HTR-8/SVneo (cell line): ENCODE results near the gene DPP3.
A peak's percentile ranks its signal among the peaks of the same experiment; 100 is the strongest.
"Not testable (repeated sequence)": the region's sequence is repeated elsewhere in the genome, so short reads cannot be mapped to it uniquely, and the experiment has no call there.

Source experiments
- DNase-seq: peaks from one replicate; pipeline ENCODE4 v3.0.0; 2011; ENCODE audit warnings: low spot score, mixed read lengths; ENCODE audit not compliant: insufficient read length
- FAIRE-seq: peaks from 2 replicates; lab custom pipeline; 2011; peaks lifted over from hg19 to GRCh38; lab: Jason Lieb, UNC

DPP3 gene

GRCh38 chr11:66523611-66524010 lies 43.4 kb downstream of the DPP3 start:
- DNase-seq (no peak), FAIRE-seq (no peak)

- FAIRE-seq (peak; percentile 79), DNase-seq (no peak)
Observed at GRCh38 chr11:66524304-66525040, 44.2 kb downstream of the DPP3 start.

GRCh38 chr11:66529069-66529468 lies 48.8 kb downstream of the DPP3 start:
- FAIRE-seq, result peak; percentile 86
- no peak for DNase-seq

DNA sequence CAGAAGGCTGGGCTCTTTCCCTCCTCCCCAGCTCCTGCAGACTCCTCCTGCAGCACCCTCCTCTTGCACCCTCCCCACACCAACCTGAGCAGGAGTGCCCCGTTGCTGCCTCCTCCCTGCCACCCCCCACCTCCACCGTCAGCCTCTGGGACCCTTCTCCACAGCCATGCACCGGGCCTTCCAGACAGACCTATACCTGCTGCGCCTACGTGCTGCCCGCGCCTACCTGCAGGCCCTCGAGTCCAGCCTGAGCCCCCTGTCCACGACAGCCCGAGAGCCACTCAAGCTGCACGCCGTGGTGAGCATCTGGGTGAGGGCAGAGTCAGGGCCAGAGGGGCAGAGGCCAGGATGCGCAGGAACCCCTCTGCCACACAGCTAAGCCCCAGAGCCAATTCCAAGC lies 49.4 kb downstream of the DPP3 start:
- DNase-seq (no peak), FAIRE-seq (no peak)

DNA sequence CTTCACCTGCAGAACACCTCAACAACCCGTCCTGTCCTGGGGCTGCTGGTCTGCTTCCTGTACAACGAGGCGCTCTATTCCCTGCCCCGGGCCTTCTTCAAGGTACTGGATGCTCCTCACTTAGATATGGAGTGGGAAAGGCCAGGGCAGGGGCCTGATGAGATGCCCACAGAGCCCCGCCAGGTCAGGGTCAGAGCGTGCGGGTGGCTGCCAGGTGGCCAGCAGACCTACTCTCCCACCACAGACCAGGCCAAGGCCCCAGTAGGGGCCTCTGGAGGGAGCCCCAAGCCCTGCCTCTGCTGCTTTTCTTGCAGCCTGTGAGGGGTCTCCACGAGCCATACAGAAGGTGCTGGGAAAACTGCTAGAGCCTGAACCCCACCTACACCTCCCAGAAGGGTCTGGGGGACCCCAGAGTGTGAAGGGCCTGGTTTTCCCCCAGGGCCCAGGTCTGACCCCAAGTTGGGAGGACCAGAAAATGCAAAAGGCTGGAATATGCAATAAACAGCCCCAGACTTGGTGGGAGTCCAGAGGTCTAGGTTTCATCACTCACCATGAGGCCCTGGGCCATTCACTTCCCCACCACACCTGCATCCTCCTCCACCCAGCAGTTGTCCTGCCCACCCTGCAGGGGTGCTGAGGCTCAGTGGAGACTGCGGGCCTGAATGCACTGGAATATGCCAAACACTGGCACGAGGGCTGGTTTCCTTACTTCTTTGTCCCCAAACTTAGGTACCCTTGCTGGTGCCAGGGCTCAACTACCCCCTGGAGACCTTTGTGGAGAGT lies 50.9 kb downstream of the DPP3 start:
- FAIRE-seq (no peak), DNase-seq (no peak)

DNA sequence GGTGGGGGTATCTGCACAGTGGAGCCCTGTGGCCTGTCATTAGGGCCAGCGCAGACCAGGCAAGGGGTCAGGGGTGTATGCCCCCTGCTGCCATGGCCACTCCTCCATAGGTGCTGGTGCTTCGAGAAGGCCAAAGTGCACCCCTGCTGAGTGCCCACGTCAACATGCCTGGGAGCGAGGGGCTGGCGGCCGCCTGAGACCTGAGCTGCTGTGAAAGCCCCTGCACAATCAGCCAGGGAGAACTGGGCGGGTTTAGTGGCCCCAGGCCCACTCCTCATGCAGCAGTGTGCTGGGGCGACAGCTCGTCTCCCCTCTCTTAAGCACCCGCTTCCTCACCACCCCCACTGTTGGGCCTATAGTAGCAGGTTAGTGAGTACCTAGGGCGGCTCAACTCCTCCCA lies 51.6 kb downstream of the DPP3 start:
- FAIRE-seq, result no peak

DNA sequence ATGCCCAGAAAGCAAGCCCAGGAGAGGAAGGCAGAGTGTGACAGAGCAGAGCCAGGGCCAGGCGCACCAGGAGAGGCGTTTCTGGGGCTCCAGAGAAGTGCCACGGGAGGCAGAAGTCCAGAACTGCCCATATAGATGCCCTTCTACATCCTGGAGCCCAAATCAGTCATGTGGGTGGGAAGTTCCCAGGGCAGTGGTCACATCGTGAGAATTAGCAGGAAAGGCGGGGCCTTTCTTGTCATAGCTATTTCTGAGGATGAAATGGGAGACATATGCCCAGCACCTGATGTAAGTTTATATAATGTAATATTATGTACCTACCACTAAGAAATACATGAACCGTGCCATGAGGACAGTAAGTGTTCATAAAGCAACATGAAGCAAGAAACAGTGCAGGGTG lies 52.5 kb downstream of the DPP3 start:
- FAIRE-seq (no peak), DNase-seq (no peak)

More for the DNA sequence above, 51.6 kb downstream of the DPP3 start:
- no peak for DNase-seq

GRCh38 chr11:66539170-66539869 lies 59.1 kb downstream of the DPP3 start:
- FAIRE-seq (peak; percentile 4), DNase-seq (no peak)

DNA sequence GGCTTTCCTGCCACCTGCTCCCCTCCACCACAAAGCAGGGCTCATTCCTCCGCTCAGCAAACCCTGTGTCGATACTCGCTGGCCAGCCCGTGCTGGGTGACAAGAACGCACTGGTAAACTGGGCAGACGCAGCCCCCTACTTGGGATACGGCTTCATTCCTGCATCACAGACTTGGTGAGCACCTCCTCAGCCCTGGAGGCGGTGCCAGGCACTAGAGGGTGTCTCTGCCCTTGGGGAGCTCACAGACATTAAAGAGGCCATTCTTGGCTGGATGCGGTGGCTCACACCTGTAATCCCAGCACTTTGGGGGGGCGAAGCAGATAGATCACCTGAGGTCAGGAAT lies 59.6 kb downstream of the DPP3 start:
- no peak for DNase-seq
- FAIRE-seq, result peak; percentile 38

GRCh38 chr11:66540598-66540997 lies 60.4 kb downstream of the DPP3 start:
- peak; percentile 55 for FAIRE-seq
- DNase-seq, result not testable (repeated sequence)

DNA sequence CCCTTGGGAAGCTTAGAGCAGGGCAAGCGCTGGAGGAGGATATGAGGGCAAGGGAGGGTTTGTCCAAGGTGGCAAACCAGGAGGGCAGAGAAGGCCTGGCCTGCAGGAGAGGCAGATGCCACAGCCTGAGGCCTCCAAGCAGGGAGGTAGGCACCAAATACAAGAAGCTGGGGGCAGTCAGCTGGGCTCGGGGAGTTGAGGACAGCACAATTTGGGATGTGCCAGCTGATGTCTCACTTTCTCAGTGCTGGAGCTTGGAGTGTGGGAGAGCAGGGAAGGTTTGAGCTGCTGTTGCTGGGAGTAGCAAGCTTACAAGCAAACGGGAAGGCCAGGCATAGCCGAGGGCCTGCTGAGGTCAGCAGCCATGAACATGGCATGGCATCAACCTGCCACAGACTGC lies 61.7 kb downstream of the DPP3 start:
- peak; percentile 23 for FAIRE-seq

DNA sequence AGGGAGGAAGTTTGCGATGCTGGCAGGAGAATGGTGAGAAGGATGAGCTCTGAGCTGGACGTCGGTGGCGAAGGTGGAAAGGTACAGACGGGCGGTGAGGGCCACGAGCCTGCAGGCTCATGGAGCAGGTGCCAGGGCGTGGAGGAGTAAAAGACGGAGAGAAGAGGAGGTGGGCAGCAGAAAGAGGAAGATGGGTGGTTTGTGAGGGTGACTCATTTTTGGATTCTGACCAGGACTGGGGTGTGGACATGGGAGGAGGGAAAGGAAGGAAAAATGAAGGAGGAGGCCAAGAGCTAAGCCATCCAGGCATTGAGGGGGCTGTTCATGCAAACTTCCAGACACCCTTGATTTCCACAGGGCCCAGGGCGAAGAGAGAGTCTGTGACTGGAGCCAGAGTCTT lies 62.1 kb downstream of the DPP3 start:
- FAIRE-seq (peak; percentile 74), DNase-seq (no peak)

More for the DNA sequence above, 61.7 kb downstream of the DPP3 start:
- no peak for DNase-seq

GRCh38 chr11:66543263-66544107 lies 63.3 kb downstream of the DPP3 start:
- FAIRE-seq (peak; percentile 90), DNase-seq (no peak)

DNA sequence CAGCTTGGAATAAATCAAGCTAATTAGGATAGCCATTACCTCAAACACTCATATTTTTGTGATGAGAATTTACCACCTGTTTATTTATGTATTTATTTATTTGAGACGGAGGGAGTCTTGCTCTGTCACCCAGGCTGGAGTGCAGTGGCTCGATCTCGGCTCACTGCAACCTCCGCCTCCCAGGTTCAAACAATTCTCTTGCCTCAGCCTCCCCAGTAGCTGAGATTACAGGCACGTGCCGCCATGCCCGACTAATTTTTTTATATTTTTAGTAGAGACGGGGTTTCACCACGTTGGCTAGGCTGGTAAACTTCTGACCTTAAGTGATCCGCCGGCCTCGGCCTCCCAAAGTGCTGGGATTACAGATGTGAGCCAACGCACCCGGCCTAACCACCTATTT lies 64.7 kb downstream of the DPP3 start:
- not testable (repeated sequence) for DNase-seq, FAIRE-seq

GRCh38 chr11:66545701-66546367 lies 65.6 kb downstream of the DPP3 start, which contains the start of gene ZDHHC24:
TSS of gene ZDHHC24 (minus strand) at chr11:66546048. CDS start at chr11:66546003, 45 bp downstream.
- FAIRE-seq (peak; percentile 99), DNase-seq (peak; percentile 100)

DNA sequence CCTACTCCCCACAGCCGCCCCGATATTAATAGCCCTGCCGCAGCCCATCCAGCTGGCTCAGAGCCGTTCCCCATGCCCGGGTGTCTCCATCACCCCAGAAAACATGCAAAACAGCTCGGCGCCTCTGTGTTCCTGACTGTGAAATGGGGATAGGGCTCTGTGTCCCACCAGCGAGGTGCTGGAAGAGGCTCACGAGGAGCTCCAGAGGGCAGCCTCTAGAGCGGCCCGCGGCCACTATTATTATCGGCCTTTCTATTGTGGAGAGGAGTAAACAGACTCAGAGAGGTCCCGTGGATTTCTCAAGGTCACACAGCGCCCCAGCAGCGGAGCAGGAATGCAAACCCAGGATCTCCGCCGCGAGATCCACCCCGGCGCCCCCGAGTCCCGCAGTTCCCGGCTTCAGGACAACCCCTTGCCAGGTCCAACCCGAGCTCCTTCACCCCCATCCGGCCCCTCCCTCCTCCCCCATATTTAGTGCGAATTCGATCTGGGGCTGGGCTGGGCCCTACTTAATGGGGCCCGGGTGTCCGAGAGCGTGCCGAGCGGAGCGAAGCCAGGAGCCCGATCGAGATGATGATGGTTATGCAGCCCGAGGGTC lies 66.2 kb downstream of the DPP3 start, which contains the start of gene ACTN3:
Gene ACTN3 (plus strand): TSS at position 536 of the 598 bp plus-strand sequence. CDS start 35 bp downstream, at position 571.
- FAIRE-seq (no peak), DNase-seq (no peak)

GRCh38 chr11:66546966-66547661 lies 66.9 kb downstream of the DPP3 start:
- no peak for DNase-seq
- FAIRE-seq, result no peak

GRCh38 chr11:66547662-66548009 lies 67.4 kb downstream of the DPP3 start:
- DNase-seq, result no peak
- peak; percentile 75 for FAIRE-seq
